HEK293 (cell line): ENCODE measurements around the gene NECTIN2.

Source experiments
- BCL11B ChIP-seq: fragments of 450-650 bp; formaldehyde crosslinking; IDR thresholded peaks from 2 replicates; pipeline ENCODE4 v1.5.1; 2016; ENCODE audit warnings: low read depth, missing biosample characterization, missing genetic modification characterization
- CTCF ChIP-seq: fragments of 450-650 bp; formaldehyde crosslinking; IDR thresholded peaks from 2 replicates; pipeline ENCODE4 v1.5.1; 2016; ENCODE audit warnings: missing biosample characterization, missing genetic modification characterization
- ELK4 ChIP-seq: IDR thresholded peaks from 2 replicates; pipeline ENCODE4 v1.6.1; 2011; ENCODE audit warnings: mild to moderate bottlenecking, low read depth, low read length, borderline replicate concordance
- FEZF1 ChIP-seq: fragments of 450-650 bp; formaldehyde crosslinking; IDR thresholded peaks from 2 replicates; pipeline ENCODE4 v1.5.1; 2016; ENCODE audit warnings: missing biosample characterization, missing genetic modification characterization
- MEIS1 ChIP-seq: sonication (generic); formaldehyde crosslinking; IDR thresholded peaks from 2 replicates; pipeline ENCODE4 v1.8.1; 2022; ENCODE audit warnings: missing genetic modification reagents, mild to moderate bottlenecking, borderline replicate concordance
- PATZ1 ChIP-seq: fragments of 450-650 bp; formaldehyde crosslinking; IDR thresholded peaks from 2 replicates; pipeline ENCODE4 v1.5.1; 2016; ENCODE audit warnings: missing biosample characterization, missing genetic modification characterization
- ZBTB11 ChIP-seq: fragments of 450-650 bp; formaldehyde crosslinking; conservative IDR thresholded peaks from 2 replicates; pipeline ENCODE4 v1.5.1; 2016; ENCODE audit warnings: low read depth, missing biosample characterization, missing genetic modification characterization
- ZFP3 ChIP-seq: fragments of 450-650 bp; formaldehyde crosslinking; IDR thresholded peaks from 2 replicates; pipeline ENCODE4 v1.5.1; 2016; ENCODE audit warnings: low read depth, missing biosample characterization, missing genetic modification characterization
- ZNF133 ChIP-seq: fragments of 450-650 bp; formaldehyde crosslinking; IDR thresholded peaks from 2 replicates; pipeline ENCODE4 v1.5.1; 2016; ENCODE audit warnings: missing biosample characterization, missing genetic modification characterization
- ZNF184 ChIP-seq: fragments of 450-650 bp; IDR thresholded peaks from 2 replicates; pipeline ENCODE4 v1.5.1; 2018; ENCODE audit warnings: missing biosample characterization, mild to moderate bottlenecking, missing genetic modification characterization
- ZNF600 ChIP-seq: fragments of 450-650 bp; formaldehyde crosslinking; IDR thresholded peaks from 2 replicates; pipeline ENCODE4 v1.5.1; 2016; ENCODE audit warnings: missing biosample characterization, missing genetic modification characterization
- ZNF76 ChIP-seq: fragments of 450-650 bp; formaldehyde crosslinking; IDR thresholded peaks from 2 replicates; pipeline ENCODE4; 2016; ENCODE audit warnings: low read depth, missing biosample characterization, missing genetic modification characterization, borderline replicate concordance
- ZNF776 ChIP-seq: fragments of 450-650 bp; formaldehyde crosslinking; IDR thresholded peaks from 2 replicates; pipeline ENCODE4 v1.5.0; 2017; ENCODE audit warnings: missing biosample characterization, missing genetic modification characterization, borderline replicate concordance

GRCh38 chr19:44891016-44891882 is 45.2 kb downstream of the NECTIN2 start, which contains the start of gene TOMM40:
- TF ChIP-seq ZNF76 (tag by site-specific recombination) (peak; percentile 85), BCL11B (tag by site-specific recombination) (no peak), ZNF776 (tag by site-specific recombination) (no peak), FEZF1 (no peak), CTCF (peak; percentile 63), ZNF133 (tag by site-specific recombination) (no peak), ELK4 (no peak), ZNF184 (no peak), MEIS1 (CRISPR knock-in tag) (no peak), ZNF600 (tag by site-specific recombination) (no peak), ZFP3 (tag by site-specific recombination) (no peak), PATZ1 (peak; percentile 38; the same call in 1 of the 2 replicates), ZBTB11 (tag by site-specific recombination) (peak; percentile 91)
